K562 (cell line): Measurements from ENCODE around the gene KCNQ5. TPM values are rescaled to one million over a fixed set of nuclear protein-coding genes. Genes with fewer than 3 reads are reported as not detected.

Source experiments
- ATAC-seq: fragments of 200-7000 bp; cut with Tn5 transposase; 3 replicates; pipeline ENCODE4 v1.9.1; 2020; ENCODE audit warnings: moderate library complexity
- BruUV-seq: library from RNA; stranded (reverse); fragments of 400-500 nt; replicated peaks from 2 replicates; lab custom pipeline; 2021; lab: Mats Ljungman, UMichigan
- CTCF ChIA-PET: fragments of 300-600 bp; formaldehyde crosslinking; extraction: SDS; loops from one replicate; lab custom pipeline; 2021; ENCODE audit warnings: low intra/inter-chr PET ratio; lab: Yijun Ruan, JAX
- POLR2A ChIA-PET: fragments of 300-600, 350-650 bp; sonication (Branson Sonifier 250); formaldehyde crosslinking; extraction: SDS; loops from one replicate; lab custom pipeline; 2021; ENCODE audit warnings: antibody characterized with exemption, inconsistent platforms; lab: Yijun Ruan, JAX
- DNase-seq, 4 experiments: peaks; one replicate each; pipeline versions ENCODE4 v3.0.0 to v3.0.0-alpha.2; 2011 to 2018; ENCODE audit warnings: low spot score in 3 of 4, mixed read lengths in 3 of 4; ENCODE audit errors: extremely low read depth in 1 of 4
- FAIRE-seq: peaks from 2 replicates; lab custom pipeline; 2011; peaks lifted over from hg19 to GRCh38; lab: Jason Lieb, UNC
- H2AFZ ChIP-seq: 2 replicates; pipeline ENCODE4 v1.6.0; 2011; ENCODE audit warnings: low read depth, low read length, control low read depth, inconsistent platforms
- H3K27ac ChIP-seq: fragments of 200-600 bp; 3 replicates; pipeline ENCODE4 v1.8.0; 2011; ENCODE audit warnings: low read depth, mild to moderate bottlenecking, control low read depth, inconsistent platforms, low read length, moderate library complexity, mixed read lengths; ENCODE audit errors: extremely low read depth
- H3K27me3 ChIP-seq, 2 experiments: fragments of 300-600 bp in 1 of 2; 2 replicates in 1 of 2; 3 replicates in 1 of 2; pipeline versions ENCODE4 v1.6.0 to v1.8.0; 2011; ENCODE audit warnings: inconsistent platforms in 2 of 2, low read length in 2 of 2, mild to moderate bottlenecking in 1 of 2, mixed read lengths in 1 of 2, moderate library complexity in 1 of 2; ENCODE audit not compliant: control insufficient read depth in 2 of 2, insufficient read depth in 2 of 2
- H3K36me3 ChIP-seq: fragments of 300-600 bp; 3 replicates; pipeline ENCODE4 v1.8.0; 2011; ENCODE audit warnings: mild to moderate bottlenecking, low read length, inconsistent platforms; ENCODE audit not compliant: control insufficient read depth, insufficient read depth
- H3K4me1 ChIP-seq, 2 experiments: fragments of 200-600 bp in 1 of 2; replicated peaks in 1 of 2; 2 replicates in 1 of 2; 3 replicates in 1 of 2; pipeline versions ENCODE4 v1.5.1 to v1.8.0; 2011; ENCODE audit warnings: inconsistent platforms in 2 of 2, low read length in 2 of 2, mild to moderate bottlenecking in 1 of 2, mixed read lengths in 1 of 2, moderate library complexity in 1 of 2; ENCODE audit not compliant: control insufficient read depth in 2 of 2, insufficient read depth in 2 of 2
- H3K4me2 ChIP-seq: 2 replicates; pipeline ENCODE4 v1.6.1; 2011; ENCODE audit warnings: low read length, control low read depth, inconsistent platforms, mixed read lengths; ENCODE audit not compliant: insufficient read depth
- H3K4me3 ChIP-seq: fragments of 200-600 bp; sonication (generic), shearing (Covaris generic); 2 replicates; pipeline ENCODE4 v1.5.1; 2016; ENCODE audit warnings: control low read depth, inconsistent platforms
- H3K79me2 ChIP-seq: fragments of 200-600 bp; 3 replicates; pipeline ENCODE4 v1.8.0; 2011; ENCODE audit warnings: low read length, inconsistent platforms; ENCODE audit not compliant: control insufficient read depth, insufficient read depth
- H3K9ac ChIP-seq, 2 experiments: 2 replicates each; pipeline versions ENCODE4 v1.6.0 to v1.6.1; 2011; ENCODE audit warnings: low read depth in 2 of 2, low read length in 2 of 2, control low read depth in 1 of 2, inconsistent platforms in 1 of 2, mild to moderate bottlenecking in 1 of 2, mixed read lengths in 1 of 2; ENCODE audit not compliant: insufficient read depth in 1 of 2
- H3K9me1 ChIP-seq: one replicate; pipeline ENCODE4 v1.6.0; 2011; ENCODE audit warnings: inconsistent platforms, mild to moderate bottlenecking, low read length, moderate library complexity; ENCODE audit not compliant: control insufficient read depth, insufficient read depth
- H3K9me3 ChIP-seq: replicated peaks from 2 replicates; pipeline ENCODE4 v1.5.1; 2011; ENCODE audit warnings: low read depth, low read length, inconsistent platforms; ENCODE audit not compliant: control insufficient read depth, insufficient read depth
- H4K20me1 ChIP-seq: replicated peaks from 2 replicates; pipeline ENCODE4 v1.6.1; 2011; ENCODE audit warnings: low read length, inconsistent platforms, mixed read lengths; ENCODE audit not compliant: control insufficient read depth, insufficient read depth
- BRD4 ChIP-seq: fragments of 200-600 bp; sonication (generic); IDR thresholded peaks from 2 replicates; pipeline ENCODE4 v1.6.1; 2017; ENCODE audit warnings: inconsistent platforms
- CBX5 ChIP-seq: IDR thresholded peaks from 2 replicates; pipeline ENCODE4 v1.6.1; 2014; ENCODE audit warnings: low read depth, borderline replicate concordance
- DEAF1 ChIP-seq: fragments of 450-650 bp; formaldehyde crosslinking; IDR thresholded peaks from 2 replicates; pipeline ENCODE4 v1.4.0; 2020; ENCODE audit warnings: mild to moderate bottlenecking, moderate library complexity
- FOXA3 ChIP-seq, 2 experiments: fragments of 450-650 bp in 1 of 2; sonication (generic) in 1 of 2; formaldehyde crosslinking; IDR thresholded peaks in 1 of 2; conservative IDR thresholded peaks in 1 of 2; 2 replicates each; pipeline versions ENCODE4 v1.4.0 to v1.8.0; 2020 to 2022; ENCODE audit warnings: mild to moderate bottlenecking in 2 of 2, missing genetic modification reagents in 1 of 2
- HOMEZ ChIP-seq: fragments of 250-450 bp; sonication (Bioruptor Pico); IDR thresholded peaks from 2 replicates; pipeline ENCODE4 v1.4.0; 2020; ENCODE audit warnings: mild to moderate bottlenecking, moderate library complexity
- HSF4 ChIP-seq: fragments of 250-450 bp; sonication (Bioruptor Pico); IDR thresholded peaks from 2 replicates; pipeline ENCODE4 v2.1.2; 2022; ENCODE audit warnings: mild to moderate bottlenecking, moderate library complexity, borderline replicate concordance
- PCBP2 ChIP-seq: fragments of 200-400 bp; formaldehyde crosslinking; IDR thresholded peaks from 2 replicates; pipeline ENCODE4 v1.6.1; 2018; ENCODE audit warnings: low read length, low read depth, mild to moderate bottlenecking, moderate library complexity; ENCODE audit not compliant: poor library complexity, severe bottlenecking
- POLR2AphosphoS2 ChIP-seq: IDR thresholded peaks from 2 replicates; pipeline ENCODE4 v1.6.1; 2012; ENCODE audit warnings: low read length, improper control_type of control experiment
- TBL1XR1 ChIP-seq, 2 experiments: IDR thresholded peaks; 2 replicates each; pipeline ENCODE4 v1.6.1; 2012; ENCODE audit warnings: improper control_type of control experiment in 2 of 2, low read length in 2 of 2, mild to moderate bottlenecking in 1 of 2
- THAP12 ChIP-seq: fragments of 250-450 bp; sonication (Bioruptor Pico); IDR thresholded peaks from 2 replicates; pipeline ENCODE4 v1.9.0; 2021; ENCODE audit warnings: mild to moderate bottlenecking, inconsistent platforms
- TRIM24 ChIP-seq, 2 experiments: fragments of 450-650 bp; IDR thresholded peaks; 2 replicates each; pipeline ENCODE4 v1.6.1; 2016
- ZNF263 ChIP-seq: sonication (generic); formaldehyde crosslinking; IDR thresholded peaks from 2 replicates; pipeline ENCODE4 v1.8.0; 2022; ENCODE audit warnings: mild to moderate bottlenecking, missing genetic modification reagents, borderline replicate concordance
- ZNF3 ChIP-seq: fragments of 250-450 bp; sonication (Bioruptor Pico); IDR thresholded peaks from 2 replicates; pipeline ENCODE4 v1.5.0; 2021; ENCODE audit warnings: mild to moderate bottlenecking, moderate library complexity
- ZNF431 ChIP-seq: sonication (generic); formaldehyde crosslinking; IDR thresholded peaks from 2 replicates; pipeline ENCODE4 v1.8.0; 2022; ENCODE audit warnings: mild to moderate bottlenecking, missing genetic modification reagents
- ZNF511 ChIP-seq: sonication (generic); formaldehyde crosslinking; IDR thresholded peaks from 2 replicates; pipeline ENCODE4 v1.8.0; 2022; ENCODE audit warnings: mild to moderate bottlenecking, missing genetic modification reagents
- ZNF589 ChIP-seq: fragments of 200-800 bp; sonication (Bioruptor generic); IDR thresholded peaks from 2 replicates; pipeline ENCODE4 v1.6.1; 2016; ENCODE audit warnings: low read depth, missing genetic modification characterization, missing compliant biosample characterization
- WGBS: fragments of 100-300 bp; shearing (Covaris generic); methylation state at CpG from one replicate; pipeline ENCODE4 v1.1.6; 2016; ENCODE audit warnings: low coverage, mixed read lengths; ENCODE audit not compliant: insufficient coverage; ENCODE audit errors: missing lambda C conversion rate; 5-methylcytosine and 5-hydroxymethylcytosine counted together
- in situ Hi-C: fragments of 300-500 bp; cut with MboI; formaldehyde crosslinking; loops from 4 replicates; pipeline ENCODE4 v1.15.0; 2018; ENCODE audit warnings: inconsistent platforms, mixed read lengths
- intact Hi-C: fragments of 100-400 bp; cut with micrococcal nuclease; formaldehyde crosslinking; loops from 2 replicates; pipeline ENCODE4 v1.14.2; 2022
- polyA plus RNA-seq, 8 experiments: library from polyadenylated mRNA; depleted of rRNA in 4 of 8; stranded (reverse) in 5 of 8; unstranded in 3 of 8; fragments of >200 nt; fragmentation: Nextera tagmentation in 2 of 8; fragmentation: Illumina TruSeq in 1 of 8; extraction: Ambion mirVana in 2 of 8; extraction: Trizol in 1 of 8; gene quantifications; 2 replicates each; pipeline versions ENCODE4 v1.2.1 to v1.2.3, GENCODE V29; 2011 to 2014; ENCODE audit warnings: inconsistent platforms in 1 of 8, missing spikeins in 1 of 8
- total RNA-seq, 7 experiments: library from RNA; depleted of rRNA in 6 of 7; stranded (reverse); fragments of >200 nt in 6 of 7; fragmentation: Illumina TruSeq in 2 of 7; extraction: Trizol in 2 of 7; gene quantifications; 2 replicates each; pipeline versions ENCODE4 v1.2.1 to v1.2.3, GENCODE V29; 2011 to 2021; ENCODE audit warnings: low replicate concordance in 1 of 7

KCNQ5 gene
- total and polyA plus RNA-seq, 9 of the 15 experiments (the other 6 are each of a cell fraction or from before 2014, with no cell fraction given) = 0.31 to 5.9 (median 2.6) TPM

- Histone ChIP-seq H3K4me1 (no peaks in the 10 kb centered on the region), H3K4me2 (no peak overlapping the region), H3K36me3 (no peaks in the 10 kb centered on the region), H3K27ac (no peak overlapping the region), H4K20me1 (no peaks in the 10 kb centered on the region), H3K9ac (no peak overlapping the region), H3K27me3 (no peaks in the 10 kb centered on the region), H3K79me2 (no peaks in the 10 kb centered on the region), H3K9me1 (no peaks in the 10 kb centered on the region), H3K4me3 (no peak overlapping the region), H2AFZ (no peak overlapping the region), H3K9me3 (no peaks in the 10 kb centered on the region; the same call in 1 of the 2 replicates)
- FAIRE-seq = no peak
- in situ Hi-C loops = no loop called here
- 10% methylated on average over 3 of the region's 3 CpGs for WGBS
- POLR2A ChIA-PET = interaction anchor here (1.2 kb wide), 1 partner anchor 9 kb away, joined by 3 read pairs; no protein-coding TSS in a partner anchor
- CTCF ChIA-PET = no interaction called here
- ATAC-seq = no peak
- no peak for DNase-seq
- no TSS peak for BruUV-seq
- intact Hi-C loops = no loop called here
- no peak for TF ChIP-seq DEAF1 (CRISPR knock-in tag)
- no peak for TF ChIP-seq ZNF511 (CRISPR knock-in tag)
- TF ChIP-seq ZNF431 = no peak
- no peak for TF ChIP-seq PCBP2
- TF ChIP-seq ZNF263 (CRISPR knock-in tag) = no peak
- no peak for TF ChIP-seq TRIM24 (IDR thresholded peaks at IDR 0.05)
- no peak for TF ChIP-seq THAP12
- TF ChIP-seq ZNF3 (CRISPR knock-in tag) = no peak
- no peak for TF ChIP-seq FOXA3 (CRISPR knock-in tag; conservative IDR thresholded peaks at IDR 0.05 in 1 of 2, IDR thresholded peaks at IDR 0.05 in 1 of 2)
- TF ChIP-seq ZNF589 = no peak
- no peak for TF ChIP-seq HOMEZ (CRISPR knock-in tag)
- no peak for TF ChIP-seq POLR2AphosphoS2
- no peak for TF ChIP-seq CBX5
- no peak for TF ChIP-seq TBL1XR1 (IDR thresholded peaks at IDR 0.05; ENCODE audit: low read length in 2 of 2)
- no peak for TF ChIP-seq HSF4 (CRISPR knock-in tag)
- no peak for TF ChIP-seq BRD4
Observed at GRCh38 chr6:73151732-73152131, 529.9 kb downstream of the KCNQ5 start.
